Neutrophil (primary cell): ENCODE measurements around the gene PUDP.

ENCODE experiments used
- H3K27ac ChIP-seq: fragments of 200-600 bp; sonication (generic); 2 replicates; pipeline ENCODE4 v1.5.1; 2016; ENCODE audit warnings: mild to moderate bottlenecking, moderate library complexity
- H3K27me3 ChIP-seq: fragments of 200-600 bp; sonication (generic); 2 replicates; pipeline ENCODE4 v1.6.0; 2016; ENCODE audit warnings: mild to moderate bottlenecking
- H3K36me3 ChIP-seq: fragments of 200-600 bp; sonication (generic); 2 replicates; pipeline ENCODE4 v1.5.1; 2017
- H3K4me1 ChIP-seq, 2 experiments: fragments of 200-600 bp in 1 of 2; sonication (generic) in 1 of 2; 1 replicate in 1 of 2; 2 replicates in 1 of 2; pipeline versions ENCODE4 v1.5.1 to v1.6.1; 2013 to 2016; ENCODE audit warnings: low read depth in 1 of 2, low read length in 1 of 2, mild to moderate bottlenecking in 1 of 2, moderate library complexity in 1 of 2; ENCODE audit not compliant: control insufficient read depth in 1 of 2, insufficient read depth in 1 of 2
- H3K4me3 ChIP-seq, 2 experiments: fragments of 200-600 bp in 1 of 2; sonication (generic) in 1 of 2; 1 replicate in 1 of 2; 2 replicates in 1 of 2; pipeline ENCODE4 v1.5.1; 2013 to 2016; ENCODE audit warnings: low read depth in 1 of 2, low read length in 1 of 2, mild to moderate bottlenecking in 1 of 2, moderate library complexity in 1 of 2
- H3K9me3 ChIP-seq: fragments of 200-600 bp; sonication (generic); 2 replicates; pipeline ENCODE4 v1.5.1; 2016
- CTCF ChIP-seq: fragments of 200-600 bp; sonication (generic); IDR thresholded peaks from 2 replicates; pipeline ENCODE4 v1.5.1; 2016; ENCODE audit warnings: antibody characterized with exemption

Gene PUDP

GRCh38 chrX:7131621-7132020 is 16.3 kb downstream of the PUDP start:
- H3K27me3 ChIP-seq: no peaks in the 10 kb centered on the region
- no peak overlapping the region for H3K4me3 ChIP-seq
- H3K36me3 ChIP-seq: no peaks in the 10 kb centered on the region
- no peaks in the 10 kb centered on the region for H3K4me1 ChIP-seq
- H3K9me3 ChIP-seq: no peaks in the 10 kb centered on the region
- no peak overlapping the region for H3K27ac ChIP-seq
- no peak for TF ChIP-seq CTCF

DNA sequence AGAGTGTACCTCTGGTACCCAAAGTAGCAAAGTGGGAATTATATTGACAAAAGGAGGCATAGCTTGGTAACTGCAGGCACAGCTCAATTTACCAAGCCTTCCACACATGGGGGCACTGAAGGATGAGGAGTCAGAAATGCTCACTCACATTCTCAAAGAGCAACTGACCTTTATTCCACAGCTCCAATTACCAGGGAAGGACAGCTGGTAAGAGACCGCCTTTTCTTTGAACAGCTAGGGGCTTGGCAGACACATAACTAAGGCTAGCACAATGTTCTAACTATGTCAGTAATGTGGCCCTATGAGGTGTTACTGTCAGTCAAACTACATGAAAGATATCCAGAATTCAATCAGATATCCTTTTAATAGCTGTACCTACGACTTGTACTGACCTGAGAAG is 20.9 kb downstream of the PUDP start:
- Histone ChIP-seq H3K4me1 (no peaks in the 10 kb centered on the region), H3K9me3 (no peaks in the 10 kb centered on the region), H3K27ac (no peak overlapping the region), H3K27me3 (no peaks in the 10 kb centered on the region), H3K4me3 (no peak overlapping the region), H3K36me3 (no peaks in the 10 kb centered on the region)
- TF ChIP-seq CTCF: no peak

DNA sequence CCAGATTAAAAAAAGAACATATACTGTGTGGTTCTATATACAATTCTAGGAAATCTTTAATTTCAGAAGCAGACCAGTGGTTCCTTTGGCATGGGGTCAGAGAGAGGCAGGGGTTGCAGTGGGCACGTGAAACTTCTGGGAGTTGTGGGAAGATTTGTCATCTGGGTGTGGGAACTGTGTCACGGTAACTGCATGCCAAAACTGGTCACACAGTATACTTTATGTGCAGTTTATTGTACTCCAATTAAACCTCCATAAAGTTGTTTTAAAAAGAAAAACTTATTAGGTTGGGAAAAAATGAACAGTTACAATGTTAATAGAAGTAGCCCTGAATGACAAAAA is 27.1 kb downstream of the PUDP start:
- Histone ChIP-seq H3K27me3 (no peaks in the 10 kb centered on the region), H3K9me3 (no peaks in the 10 kb centered on the region), H3K27ac (no peak overlapping the region), H3K4me3 (no peak overlapping the region), H3K36me3 (no peaks in the 10 kb centered on the region), H3K4me1 (no peaks in the 10 kb centered on the region)
- TF ChIP-seq CTCF: no peak

DNA sequence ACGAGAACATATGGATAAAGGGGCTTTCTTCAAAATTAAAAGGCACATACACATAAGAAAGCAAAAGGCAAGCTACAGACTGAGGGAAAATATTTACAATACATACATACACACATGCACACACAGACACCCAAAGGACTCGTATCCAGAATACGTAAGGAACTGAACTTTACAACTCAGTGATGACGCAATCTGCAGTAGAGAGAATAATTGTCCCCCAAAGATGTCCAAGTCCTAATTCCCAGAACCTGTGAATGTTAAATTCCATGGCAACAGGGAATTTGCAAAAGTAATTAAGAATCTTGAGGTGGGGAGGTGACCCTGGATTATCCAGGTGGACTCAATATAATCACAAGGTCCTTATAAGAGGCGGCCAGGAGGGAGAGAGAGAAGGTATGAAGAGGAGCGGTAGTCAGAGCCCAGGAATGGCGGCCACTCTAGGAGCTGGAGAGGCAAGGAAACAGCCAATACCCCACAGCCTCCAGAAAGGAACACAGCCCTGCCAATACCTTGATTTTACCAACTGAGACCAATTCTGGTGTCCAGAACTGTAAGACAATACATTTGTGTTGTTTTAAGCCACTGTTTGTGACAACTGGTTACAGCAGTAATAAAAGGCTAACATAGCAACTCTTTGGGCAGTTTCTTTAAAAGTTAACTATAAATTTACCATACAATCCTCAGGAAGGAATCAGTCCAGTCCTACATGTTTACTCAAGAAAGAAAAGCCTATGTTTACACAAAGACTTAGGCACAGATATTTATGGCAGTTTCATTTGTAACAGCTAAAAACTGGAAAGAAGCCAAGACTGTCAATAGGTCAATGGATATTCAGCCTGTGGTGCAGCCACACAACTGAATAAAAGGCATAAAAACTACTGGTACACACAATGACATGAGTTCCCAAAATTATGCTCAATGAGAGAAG is 27.7 kb downstream of the PUDP start:
- Histone ChIP-seq H3K27me3 (no peaks in the 10 kb centered on the region), H3K4me1 (no peaks in the 10 kb centered on the region), H3K9me3 (no peaks in the 10 kb centered on the region), H3K36me3 (no peaks in the 10 kb centered on the region), H3K27ac (no peak overlapping the region), H3K4me3 (no peak overlapping the region)
- no peak for TF ChIP-seq CTCF

DNA sequence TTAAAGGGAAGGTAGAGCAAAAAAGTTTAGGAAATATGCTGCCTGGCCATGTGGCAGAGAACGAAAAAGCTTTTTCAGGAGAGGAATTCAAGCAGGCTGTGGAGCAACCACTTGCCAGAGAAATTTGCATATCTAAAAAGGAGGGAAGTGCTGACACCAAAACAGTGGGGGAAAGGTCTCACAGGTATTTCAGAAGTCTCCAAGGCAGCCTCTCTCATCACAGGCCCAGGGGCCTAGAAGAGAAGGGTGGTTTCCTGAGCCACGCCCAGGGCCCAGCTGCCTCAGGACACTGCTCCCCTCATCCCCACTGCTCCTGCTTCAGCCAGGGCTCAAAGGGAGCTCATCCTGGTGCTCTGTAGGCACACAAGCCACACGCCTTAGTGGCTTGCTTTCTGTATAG is 30.4 kb downstream of the PUDP start:
- Histone ChIP-seq H3K4me1 (no peaks in the 10 kb centered on the region), H3K4me3 (no peak overlapping the region), H3K27ac (no peak overlapping the region), H3K36me3 (no peaks in the 10 kb centered on the region), H3K27me3 (no peaks in the 10 kb centered on the region), H3K9me3 (no peaks in the 10 kb centered on the region)
- no peak for TF ChIP-seq CTCF
